ENCODE data around the gene MAZ.
A peak's percentile ranks its signal among the peaks of the same experiment; 100 is the strongest.
"Not testable (repeated sequence)": the region's sequence is repeated elsewhere in the genome, so short reads cannot be mapped to it uniquely, and the experiment has no call there.

MAZ gene

DNA sequence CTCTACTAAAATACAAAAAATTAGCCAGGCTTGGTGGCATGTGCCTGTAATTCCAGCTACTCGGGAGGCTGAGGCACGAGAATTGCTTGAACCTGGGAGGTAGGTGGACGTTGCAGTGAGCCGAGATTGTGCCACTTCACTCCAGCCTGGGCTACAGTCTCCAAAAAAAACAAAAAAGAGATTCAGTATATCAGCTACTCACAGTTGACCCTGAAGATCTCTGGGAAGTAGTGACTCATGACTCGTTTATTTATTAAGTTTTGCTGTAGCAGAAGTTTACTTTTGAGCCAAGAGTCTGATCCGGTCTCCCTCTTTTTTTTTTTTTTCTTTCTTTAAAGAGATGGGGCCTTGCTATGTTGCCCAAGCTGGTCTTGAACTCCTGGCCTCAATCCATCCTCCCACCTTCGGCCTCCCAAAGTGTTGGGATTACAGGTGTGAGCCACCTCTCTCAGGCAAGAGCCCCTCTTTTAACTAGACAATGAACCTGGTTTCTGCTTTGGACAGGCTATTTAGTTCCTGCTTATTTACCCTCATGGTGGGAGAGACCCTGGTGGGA lies 18.3 kb downstream of the MAZ start:
- no peak for DNase-seq (ENCODE audit: low spot score)
- H3K27ac ChIP-seq, result peak overlapping the region; percentile 15 to 78
- TF ChIP-seq, protein P1, sequence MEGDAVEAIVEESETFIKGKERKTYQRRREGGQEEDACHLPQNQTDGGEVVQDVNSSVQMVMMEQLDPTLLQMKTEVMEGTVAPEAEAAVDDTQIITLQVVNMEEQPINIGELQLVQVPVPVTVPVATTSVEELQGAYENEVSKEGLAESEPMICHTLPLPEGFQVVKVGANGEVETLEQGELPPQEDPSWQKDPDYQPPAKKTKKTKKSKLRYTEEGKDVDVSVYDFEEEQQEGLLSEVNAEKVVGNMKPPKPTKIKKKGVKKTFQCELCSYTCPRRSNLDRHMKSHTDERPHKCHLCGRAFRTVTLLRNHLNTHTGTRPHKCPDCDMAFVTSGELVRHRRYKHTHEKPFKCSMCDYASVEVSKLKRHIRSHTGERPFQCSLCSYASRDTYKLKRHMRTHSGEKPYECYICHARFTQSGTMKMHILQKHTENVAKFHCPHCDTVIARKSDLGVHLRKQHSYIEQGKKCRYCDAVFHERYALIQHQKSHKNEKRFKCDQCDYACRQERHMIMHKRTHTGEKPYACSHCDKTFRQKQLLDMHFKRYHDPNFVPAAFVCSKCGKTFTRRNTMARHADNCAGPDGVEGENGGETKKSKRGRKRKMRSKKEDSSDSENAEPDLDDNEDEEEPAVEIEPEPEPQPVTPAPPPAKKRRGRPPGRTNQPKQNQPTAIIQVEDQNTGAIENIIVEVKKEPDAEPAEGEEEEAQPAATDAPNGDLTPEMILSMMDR (IDR thresholded peaks at IDR 0.05), result no peak
- peak overlapping the region; percentile 51 for H3K4me3 ChIP-seq

DNA sequence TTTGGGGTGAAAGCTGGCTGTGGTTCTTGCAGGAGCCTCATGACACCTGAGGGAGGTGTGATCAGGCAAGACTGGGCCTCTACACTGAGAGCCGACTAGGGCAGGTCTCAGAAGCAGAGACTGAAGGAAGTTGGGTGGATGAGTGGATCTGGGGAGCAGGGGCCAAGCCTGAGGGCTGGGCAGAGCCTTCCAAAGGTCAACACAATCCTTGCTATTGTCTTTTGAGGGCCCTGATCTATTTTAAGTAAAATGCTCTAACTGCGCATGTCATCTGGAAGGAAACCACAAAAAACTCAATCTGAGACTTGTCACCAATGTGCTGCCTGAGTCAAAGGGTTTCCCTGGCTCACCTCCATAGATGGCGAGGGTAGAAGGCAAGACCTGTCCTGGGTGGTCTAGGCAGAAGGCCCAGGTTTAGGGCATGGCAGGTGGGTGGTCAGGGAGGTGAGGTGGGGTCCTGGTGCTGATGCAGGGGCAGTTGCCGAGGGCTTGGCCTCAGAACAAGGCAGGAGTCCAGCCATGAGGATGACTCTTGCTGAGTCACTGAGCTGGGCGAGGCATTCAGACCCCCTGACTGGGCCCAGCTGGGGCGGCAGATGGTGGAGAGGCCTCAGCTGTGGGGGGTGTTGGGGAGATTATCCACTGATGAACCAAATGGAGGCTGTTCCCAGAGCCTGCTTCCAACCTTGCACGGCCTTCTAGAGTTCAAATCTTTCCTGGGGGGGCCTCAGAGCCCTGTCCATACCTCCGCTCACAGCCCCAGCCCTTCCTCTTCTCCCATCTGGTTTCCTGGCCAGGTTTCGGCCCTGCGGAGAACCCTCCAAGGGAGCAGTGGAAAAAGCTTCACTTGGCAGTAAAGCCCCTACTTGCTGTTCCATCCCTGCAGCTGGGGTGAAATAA lies 19.1 kb downstream of the MAZ start:
- peak overlapping the region; percentile 51 for H3K4me3 ChIP-seq
- peak overlapping the region; percentile 15 to 78 for H3K27ac ChIP-seq
- TF ChIP-seq, protein P1 (IDR thresholded peaks at IDR 0.05), result no peak
- DNase-seq (ENCODE audit: low spot score), result peak; percentile 78

DNA sequence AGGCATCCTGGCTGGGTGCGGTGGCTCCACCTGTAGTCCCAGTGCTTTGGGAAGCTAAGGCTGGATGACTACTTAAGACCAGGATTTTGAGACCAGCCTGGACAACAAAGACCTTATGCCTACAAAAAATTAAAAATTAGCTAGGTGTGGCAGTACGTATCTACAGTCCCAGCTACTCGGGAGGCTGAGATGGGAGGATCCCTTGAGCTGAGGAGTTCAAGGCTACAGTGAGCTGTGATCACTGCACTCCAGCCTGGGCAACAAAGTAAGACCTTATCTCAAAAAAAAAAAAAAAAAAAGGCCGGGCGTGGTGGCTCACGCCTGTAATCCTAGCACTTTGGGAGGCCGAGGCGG lies 20.0 kb downstream of the MAZ start:
- TF ChIP-seq, protein P1 (IDR thresholded peaks at IDR 0.05), result no peak
- H3K4me3 ChIP-seq, result no peak overlapping the region
- no peak for DNase-seq (ENCODE audit: low spot score)
- H3K27ac ChIP-seq, result peak overlapping the region in 1 of 2 donors; percentile 78

DNA sequence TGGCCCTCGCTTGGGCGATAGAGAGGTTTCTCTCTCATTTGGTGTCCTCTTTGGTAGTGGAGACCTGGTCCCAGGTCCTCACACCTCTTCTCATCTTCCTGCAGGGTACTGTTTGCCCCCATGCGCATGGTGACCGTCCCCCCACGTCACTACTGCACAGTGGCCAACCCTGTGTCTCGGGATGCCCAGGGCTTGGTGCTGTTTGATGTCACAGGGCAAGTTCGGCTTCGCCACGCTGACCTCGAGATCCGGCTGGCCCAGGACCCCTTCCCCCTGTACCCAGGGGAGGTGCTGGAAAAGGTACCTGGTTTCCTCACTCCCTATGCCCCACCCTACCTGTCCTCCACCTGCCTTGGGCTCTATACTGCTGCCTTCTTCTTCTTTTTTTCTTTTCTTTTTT lies 24.4 kb downstream of the MAZ start:
- H3K27ac ChIP-seq, result no peak overlapping the region
- DNase-seq (ENCODE audit: low spot score), result no peak
- TF ChIP-seq, protein P1 (IDR thresholded peaks at IDR 0.05), result no peak
- no peak overlapping the region for H3K4me3 ChIP-seq

DNA sequence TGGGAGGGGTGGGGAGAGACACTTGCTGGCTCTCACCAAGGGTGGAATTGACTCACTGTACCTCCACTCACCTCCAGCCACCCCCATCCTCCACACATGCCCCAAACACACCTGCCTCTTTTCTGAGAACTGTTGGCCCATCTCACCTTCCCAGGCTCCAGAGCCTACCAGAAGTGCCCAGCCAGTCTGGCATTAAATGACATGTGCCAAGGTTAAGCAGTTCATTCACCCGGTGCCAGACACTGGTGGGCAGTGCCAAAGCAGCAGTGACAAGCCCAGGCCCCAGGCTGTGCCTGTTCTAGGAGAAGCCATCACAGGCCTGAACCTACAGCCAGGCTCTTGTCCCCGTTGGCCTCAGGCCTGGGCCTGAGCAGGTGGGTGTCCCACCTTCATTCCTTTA lies 25.2 kb downstream of the MAZ start:
- H3K4me3 ChIP-seq, result no peak overlapping the region
- no peak for DNase-seq (ENCODE audit: low spot score)
- H3K27ac ChIP-seq, result no peak overlapping the region
- TF ChIP-seq, protein P1 (IDR thresholded peaks at IDR 0.05), result no peak

DNA sequence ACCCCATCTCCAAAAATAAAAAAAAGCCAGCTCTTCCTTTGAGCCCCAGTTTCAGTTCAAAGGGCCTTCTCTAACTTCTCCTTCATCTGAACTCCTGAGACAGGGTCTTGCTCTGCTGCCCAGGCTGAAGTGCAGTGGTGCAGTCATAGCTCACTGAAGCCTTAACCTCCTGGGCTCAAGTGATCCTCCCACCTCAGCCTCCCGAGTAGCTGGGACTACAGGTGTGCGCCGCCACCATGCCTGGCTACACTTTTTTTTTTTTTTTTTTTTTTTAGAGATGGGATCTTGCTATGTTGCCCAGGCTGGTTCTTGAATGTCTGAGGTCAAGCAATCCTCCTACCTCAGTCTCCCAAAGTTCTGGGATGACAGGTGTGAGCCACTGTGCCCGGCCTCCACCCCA lies 26.9 kb downstream of the MAZ start:
- DNase-seq (ENCODE audit: low spot score); H3K4me3 ChIP-seq; H3K27ac ChIP-seq: not testable (repeated sequence)

DNA sequence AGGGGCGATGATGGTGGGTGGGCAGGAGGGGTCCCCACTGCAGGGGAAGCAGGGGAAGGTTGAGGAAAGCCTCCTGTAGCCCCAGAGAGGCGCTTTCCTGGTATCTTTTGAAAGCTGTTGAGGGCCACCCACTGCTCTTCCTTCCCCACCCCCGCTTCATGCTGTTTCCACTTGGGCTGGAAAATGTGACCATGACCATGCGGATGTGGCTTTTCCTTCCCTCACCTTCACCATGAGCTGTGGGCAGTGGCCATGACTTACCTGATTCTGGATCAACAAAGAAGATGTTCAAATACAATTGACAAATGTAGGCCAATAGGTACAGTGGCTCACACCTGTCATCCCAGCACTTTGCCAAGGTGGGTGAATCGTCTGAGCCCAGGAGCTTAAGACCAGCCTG lies 27.8 kb downstream of the MAZ start:
- Histone ChIP-seq H3K4me3 (no peak overlapping the region), H3K27ac (no peak overlapping the region)
- TF ChIP-seq, protein P1 (IDR thresholded peaks at IDR 0.05), result no peak
- DNase-seq (ENCODE audit: low spot score), result no peak
